M059J (cell line): Measurements from ENCODE around the gene PDIA6. TPM values are rescaled to one million over a fixed set of nuclear protein-coding genes. Genes with fewer than 3 reads are reported as not detected.
"Not testable (repeated sequence)": the region's sequence is repeated elsewhere in the genome, so short reads cannot be mapped to it uniquely, and the experiment has no call there.

Source experiments
- DNase-seq: peaks from one replicate; pipeline ENCODE4 v3.0.0-alpha.2; 2012; ENCODE audit warnings: low read depth
- total RNA-seq: library from RNA; depleted of rRNA; stranded (reverse); fragments of >200 nt; shearing (Covaris generic); gene quantifications from 2 replicates; pipeline ENCODE4 v1.2.3, GENCODE V29; 2014

The PDIA6 gene
- total RNA-seq, 1 experiment from 2014 or later, result 486 TPM

DNA sequence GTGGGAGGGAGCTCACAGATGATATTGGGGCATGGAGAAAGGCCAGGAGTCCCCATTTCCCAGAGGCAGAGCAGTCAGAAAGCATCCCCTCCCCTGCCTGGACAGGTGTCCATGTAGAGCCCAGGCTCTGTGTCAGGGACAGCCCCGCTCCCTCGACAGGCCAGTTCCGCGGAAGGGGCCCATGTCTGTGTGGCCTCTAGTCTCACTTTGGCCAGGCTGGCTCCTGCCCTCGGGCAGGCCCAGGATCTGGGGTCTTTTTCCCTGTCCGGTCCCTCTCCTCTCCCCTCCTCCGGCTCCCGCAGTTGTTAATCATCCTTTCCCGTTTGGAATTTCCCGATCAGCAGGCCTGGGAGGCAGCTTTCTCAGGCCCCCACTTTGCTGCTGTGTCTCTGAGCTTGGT, 20.4 kb upstream of the PDIA6 start:
- DNase-seq, result no peak

GRCh38 chr2:10832203-10832936, 19.8 kb upstream of the PDIA6 start:
- peak; percentile 62 for DNase-seq

DNA sequence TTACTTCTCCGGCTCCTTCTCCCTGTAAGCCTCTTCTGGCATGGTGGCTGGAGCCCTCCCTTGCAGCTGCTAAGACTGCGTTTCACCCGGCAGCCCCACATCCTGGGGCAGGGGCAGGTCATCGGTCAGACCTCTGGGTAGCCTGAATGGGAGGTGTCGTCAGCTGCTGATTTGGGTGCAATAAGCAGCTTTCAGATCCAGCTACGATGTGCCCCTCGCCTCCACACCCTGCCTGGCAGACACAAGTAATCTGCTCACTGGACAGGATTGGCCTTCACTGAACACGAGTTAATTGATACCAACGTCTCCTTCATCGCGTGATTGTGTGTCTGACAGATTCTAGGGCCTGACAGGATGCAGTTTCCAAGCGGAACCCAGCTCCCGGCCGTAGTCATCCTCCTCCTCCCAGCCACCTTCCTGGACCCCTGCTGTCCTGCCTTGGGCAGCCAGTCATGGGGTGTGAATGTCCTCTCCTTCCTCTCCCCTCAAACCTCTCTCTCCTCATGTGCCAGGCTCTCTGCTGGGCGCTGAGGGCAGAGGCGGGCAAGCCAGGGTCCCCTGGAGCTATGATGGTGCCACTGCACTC, 18.9 kb upstream of the PDIA6 start:
- no peak for DNase-seq

DNA sequence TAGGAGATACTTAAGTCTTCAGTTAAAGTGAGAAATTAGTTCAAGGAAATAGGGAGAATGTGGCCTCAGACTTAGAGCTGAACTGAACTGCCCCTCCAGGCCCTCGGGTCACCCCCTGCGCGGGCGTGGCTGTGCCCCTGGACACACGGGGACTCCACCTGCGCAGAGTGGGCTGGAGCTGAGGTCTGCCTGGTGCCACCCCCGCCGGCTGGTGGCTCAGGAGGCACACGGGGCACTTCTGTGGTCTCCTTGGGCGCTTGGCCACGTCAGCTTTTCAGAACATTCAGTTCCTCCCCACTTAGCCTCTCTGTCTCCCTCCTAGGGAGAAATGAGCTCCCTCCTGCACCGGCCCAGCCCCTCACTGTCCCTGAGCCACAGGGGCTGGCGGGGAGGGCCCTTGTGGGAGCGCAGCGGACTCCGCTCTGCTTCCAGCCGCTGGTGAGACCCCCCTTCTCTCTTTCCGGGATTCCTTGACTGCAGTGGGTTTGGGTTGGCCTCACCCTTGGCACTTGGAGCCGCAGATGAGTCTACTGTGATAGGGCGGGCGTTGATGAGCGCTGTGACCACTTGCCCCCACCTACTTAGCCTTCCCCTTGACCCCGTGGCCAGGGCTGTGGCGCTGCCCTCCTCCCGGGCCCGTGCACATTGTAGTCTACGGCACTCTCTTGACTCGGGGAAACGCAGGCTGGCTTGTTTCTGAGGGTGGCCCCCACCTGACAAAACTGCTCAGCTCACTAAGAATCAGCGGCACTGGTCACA, 18.2 kb upstream of the PDIA6 start:
- DNase-seq, result no peak

- DNase-seq, result no peak
These were observed 17.6 kb upstream of the PDIA6 start for GRCh38 chr2:10830203-10830602.

DNA sequence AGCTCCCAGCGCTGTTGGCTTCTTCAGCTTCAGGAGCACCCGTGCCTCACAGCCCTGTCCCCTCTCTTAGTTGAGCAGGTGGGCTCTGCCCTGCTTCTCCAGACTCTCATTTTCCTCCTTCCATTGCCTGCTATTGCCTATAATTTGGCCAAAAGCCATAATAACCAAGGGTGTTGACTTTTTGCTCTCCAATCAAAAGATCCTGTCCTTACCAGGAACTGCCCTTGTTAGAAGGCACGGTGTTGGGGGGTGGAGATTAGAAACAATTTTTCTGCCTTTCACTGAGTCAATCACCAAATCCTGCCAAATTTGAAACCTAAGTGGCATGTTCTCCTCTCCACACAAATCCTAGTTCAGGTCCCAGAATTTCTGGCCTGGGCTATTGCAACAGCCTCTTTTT, 16.7 kb upstream of the PDIA6 start:
- DNase-seq, result no peak

DNA sequence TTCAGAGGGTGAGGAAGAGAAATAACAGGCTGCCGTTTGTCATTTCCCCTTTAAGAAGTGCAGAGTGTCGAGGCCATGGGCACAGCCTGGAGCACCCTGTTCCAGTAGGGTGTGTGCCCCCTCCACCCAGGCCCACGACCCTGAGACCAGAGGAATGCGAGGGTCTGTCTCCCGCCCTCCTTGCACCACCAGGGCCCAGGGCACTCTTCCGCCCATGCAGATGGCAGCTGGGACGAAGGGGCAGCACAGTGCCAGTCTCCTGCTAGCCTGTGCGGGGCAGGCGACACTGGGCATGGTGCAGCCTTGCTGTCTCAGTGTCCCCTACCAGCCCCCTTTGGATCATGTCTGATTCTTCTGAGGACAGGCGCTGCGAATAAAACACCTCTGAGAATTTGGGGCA, 15.8 kb upstream of the PDIA6 start:
- no peak for DNase-seq

DNA sequence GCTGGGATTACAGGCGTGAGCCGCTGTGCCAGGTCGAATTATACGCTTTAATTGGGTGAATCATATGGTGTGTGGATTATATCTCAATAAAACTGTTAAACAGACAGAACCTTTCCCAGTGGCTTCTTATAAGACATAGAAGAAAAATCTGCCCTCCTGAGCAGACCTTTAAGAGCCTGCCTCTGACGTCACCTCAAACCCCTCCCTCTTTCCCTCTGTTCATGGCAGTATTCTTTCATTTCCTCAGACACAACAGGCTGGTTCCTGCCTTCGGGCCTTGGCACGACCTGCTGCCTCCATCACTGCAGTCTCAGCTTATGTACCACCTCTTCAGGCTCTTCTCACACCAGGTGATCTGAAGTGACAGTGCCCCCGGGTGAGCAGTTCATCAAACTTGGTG, 14.0 kb upstream of the PDIA6 start:
- no peak for DNase-seq

- no peak for DNase-seq
These were observed 13.4 kb upstream of the PDIA6 start for GRCh38 chr2:10826026-10826425.

- no peak for DNase-seq
These were observed 11.6 kb upstream of the PDIA6 start for GRCh38 chr2:10824191-10824590.

DNA sequence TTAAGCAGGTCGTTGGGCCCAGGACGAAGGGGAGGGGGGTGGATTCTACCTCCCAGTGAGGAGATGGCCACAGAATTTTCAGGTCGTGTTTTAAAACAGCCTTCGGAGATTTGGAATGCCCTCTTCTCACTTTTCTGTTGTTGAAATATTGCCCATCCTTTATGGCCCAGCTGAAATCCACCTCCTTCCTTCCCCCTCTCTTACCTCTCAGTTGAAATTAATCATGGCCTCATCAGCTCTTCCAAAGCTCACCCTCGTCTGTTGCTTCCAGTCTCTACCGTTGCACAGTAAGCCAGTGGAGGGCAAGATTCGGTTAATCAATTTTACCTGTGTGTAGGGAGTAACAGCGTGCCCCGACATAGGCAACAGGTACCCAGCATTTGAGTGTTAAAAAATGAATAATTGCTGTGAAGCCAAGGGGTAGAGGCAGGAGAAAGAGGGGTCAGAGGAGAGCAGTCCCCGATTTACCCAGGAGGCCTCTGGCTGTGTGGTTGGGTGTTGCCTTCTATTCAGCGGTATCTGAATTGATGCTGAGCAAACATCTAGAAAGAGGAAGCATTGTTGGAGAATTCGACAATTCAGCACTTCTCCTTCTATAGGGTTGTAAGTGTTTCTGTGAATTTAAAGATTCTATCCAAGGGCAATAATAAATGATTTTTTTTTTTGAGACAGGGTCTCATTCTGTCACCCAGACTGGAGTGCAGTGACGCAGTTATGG, 8.6 kb upstream of the PDIA6 start:
- DNase-seq, result no peak

DNA sequence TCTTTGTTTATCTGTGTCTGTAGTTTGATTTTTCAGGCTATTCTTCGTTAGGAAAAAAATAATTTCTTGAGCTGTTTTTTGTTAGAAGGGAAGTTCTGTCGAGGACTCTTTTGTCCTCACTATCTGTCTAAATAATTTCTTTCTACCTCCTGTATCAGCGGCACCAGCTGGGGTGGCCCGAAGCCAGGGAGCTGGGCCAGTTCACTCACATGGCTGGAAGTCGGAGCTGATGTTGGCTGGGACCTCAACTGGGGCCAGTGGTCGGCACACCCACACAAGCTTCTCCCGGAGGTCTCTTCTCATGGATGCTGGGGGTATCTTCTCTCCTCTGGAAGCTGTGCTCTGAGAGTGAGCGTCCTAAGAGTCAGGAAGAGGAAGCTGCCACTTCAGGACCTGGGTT, 8.0 kb upstream of the PDIA6 start:
- no peak for DNase-seq

- DNase-seq, result no peak
These were observed 7.2 kb upstream of the PDIA6 start for GRCh38 chr2:10819714-10820314.

DNA sequence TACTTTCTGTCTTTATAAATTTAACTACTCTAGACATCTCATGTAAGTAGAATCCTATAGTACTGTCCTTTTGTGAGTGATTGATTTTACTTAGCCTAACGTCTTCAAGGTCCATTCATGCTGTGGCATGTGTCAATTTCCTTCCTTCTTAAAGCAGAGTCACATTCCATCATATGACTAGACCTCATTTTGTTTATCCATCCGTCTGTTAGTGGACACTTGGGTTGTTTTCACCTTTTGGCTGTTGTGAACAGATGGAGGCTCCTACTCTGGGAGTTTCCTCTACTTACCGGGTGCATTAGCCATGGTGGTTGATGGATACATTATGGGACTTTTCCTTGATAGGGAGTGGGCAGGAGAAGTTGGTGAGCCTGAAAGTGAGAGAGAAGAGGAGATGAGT, 6.4 kb upstream of the PDIA6 start:
- no peak for DNase-seq

- not testable (repeated sequence) for DNase-seq
These were observed 5.7 kb upstream of the PDIA6 start for GRCh38 chr2:10818305-10818704.

GRCh38 chr2:10817413-10817812, 4.8 kb upstream of the PDIA6 start:
- peak; percentile 29 for DNase-seq

- no peak for DNase-seq
These were observed 2.2 kb upstream of the PDIA6 start for GRCh38 chr2:10814571-10815331.

DNA sequence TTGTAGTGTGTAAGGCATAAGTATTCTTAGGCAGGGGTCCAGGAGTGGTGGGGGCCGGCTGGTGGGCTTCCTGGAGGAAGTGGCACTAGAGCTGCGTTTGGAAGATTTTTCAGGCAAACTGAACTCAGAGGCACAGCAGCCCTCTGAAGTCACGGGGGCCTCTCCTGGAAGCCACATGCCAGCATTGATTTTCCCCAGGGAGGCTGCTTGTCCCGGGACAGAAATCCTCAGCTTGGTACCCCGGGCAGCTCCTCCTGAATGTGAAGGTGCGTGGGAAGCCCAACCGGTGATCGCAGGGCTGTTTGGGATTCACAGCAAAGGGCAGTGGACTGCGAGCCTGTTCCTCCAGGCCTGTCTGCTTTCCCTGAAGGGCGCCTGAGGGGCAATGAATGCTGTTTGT, 1.6 kb upstream of the PDIA6 start:
- DNase-seq, result no peak

DNA sequence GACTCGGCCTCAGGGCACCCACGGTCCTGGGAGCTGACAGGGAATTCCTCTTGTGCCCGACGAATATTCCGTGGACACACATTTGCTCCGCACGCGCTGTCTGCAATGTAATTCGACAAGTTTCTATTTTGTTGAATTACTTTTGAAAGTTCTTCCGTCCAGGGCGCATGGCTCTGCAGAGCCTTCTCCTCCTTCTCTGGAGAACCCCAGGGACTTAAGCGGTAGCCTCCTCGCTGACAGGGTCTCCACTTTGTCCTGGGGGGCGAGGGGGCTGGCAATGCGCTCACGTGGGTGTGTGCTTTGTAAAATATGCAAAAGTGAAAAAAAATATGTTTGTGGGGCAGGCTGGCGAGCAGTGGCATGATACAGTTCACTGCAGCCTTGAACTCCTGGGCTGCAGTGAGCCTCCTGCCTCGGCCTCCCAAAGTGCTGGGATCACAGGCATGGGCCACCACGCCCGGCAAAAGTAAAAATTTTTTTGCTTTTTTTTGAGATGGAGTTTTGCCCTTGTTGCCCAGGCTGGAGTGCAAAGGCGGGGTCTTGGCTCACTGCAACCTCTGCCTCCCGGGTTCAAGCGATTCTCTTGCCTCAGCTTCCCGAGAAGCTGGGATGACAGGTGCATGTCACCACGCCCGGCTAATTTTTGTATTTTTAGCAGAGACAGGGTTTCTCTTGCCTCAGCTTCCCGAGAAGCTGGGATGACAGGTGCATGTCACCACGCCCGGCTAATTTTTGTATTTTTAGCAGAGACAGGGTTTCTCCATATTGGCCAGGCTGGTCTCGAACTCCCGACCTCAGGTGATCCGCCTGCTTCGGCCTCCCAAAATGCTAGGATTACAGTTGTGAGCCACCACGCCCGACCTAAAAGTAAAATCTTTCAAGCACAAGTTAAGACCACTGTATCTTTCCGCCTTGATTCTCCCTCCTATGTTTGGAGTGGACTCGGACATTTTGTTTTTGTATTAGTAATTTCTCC, 866 bp upstream of the PDIA6 start:
- DNase-seq, result not testable (repeated sequence)

GRCh38 chr2:10811517-10811916, 1.1 kb downstream of the PDIA6 start:
- no peak for DNase-seq
